ENCODE results near the gene NEU4. TPM values are rescaled to one million over a fixed set of nuclear protein-coding genes. Genes with fewer than 3 reads are reported as not detected.
"Not testable (repeated sequence)": the region's sequence is repeated elsewhere in the genome, so short reads cannot be mapped to it uniquely, and the experiment has no call there.

Gene NEU4
- total RNA-seq, 1 donor from 2014 or later, result 34.8 TPM

GRCh38 chr2:241833101-241833663 lies 24.2 kb downstream of the NEU4 start:
- no peak for DNase-seq (ENCODE audit: low spot score)

- not testable (repeated sequence) for DNase-seq (ENCODE audit: low spot score)
Observed at GRCh38 chr2:241833756-241834526, 24.9 kb downstream of the NEU4 start.

- no peak for DNase-seq (ENCODE audit: low spot score)
Observed at GRCh38 chr2:241834527-241835210, 25.7 kb downstream of the NEU4 start.

GRCh38 chr2:241835611-241836010 lies 26.6 kb downstream of the NEU4 start:
- no peak for DNase-seq (ENCODE audit: low spot score)

GRCh38 chr2:241836292-241836691 lies 27.3 kb downstream of the NEU4 start:
- DNase-seq (ENCODE audit: low spot score), result no peak

GRCh38 chr2:241837197-241837965 lies 28.4 kb downstream of the NEU4 start:
- no peak for DNase-seq (ENCODE audit: low spot score)

GRCh38 chr2:241841181-241842066 lies 32.4 kb downstream of the NEU4 start:
- no peak for DNase-seq (ENCODE audit: low spot score)

GRCh38 chr2:241842067-241842415 lies 33.0 kb downstream of the NEU4 start:
- DNase-seq (ENCODE audit: low spot score), result no peak

- DNase-seq (ENCODE audit: low spot score), result peak; percentile 55
Observed at GRCh38 chr2:241842620-241843211, 33.7 kb downstream of the NEU4 start.

- no peak for DNase-seq (ENCODE audit: low spot score)
Observed at GRCh38 chr2:241843321-241844065, 34.5 kb downstream of the NEU4 start.

GRCh38 chr2:241844066-241844728 lies 35.2 kb downstream of the NEU4 start:
- DNase-seq (ENCODE audit: low spot score), result peak; percentile 65

- DNase-seq (ENCODE audit: low spot score), result no peak
Observed at GRCh38 chr2:241844831-241845578, 36.0 kb downstream of the NEU4 start.

- DNase-seq (ENCODE audit: low spot score), result no peak
Observed at GRCh38 chr2:241846406-241846805, 37.4 kb downstream of the NEU4 start.

GRCh38 chr2:241848761-241849615 lies 40.0 kb downstream of the NEU4 start:
- no peak for DNase-seq (ENCODE audit: low spot score)

GRCh38 chr2:241849616-241850543 lies 40.9 kb downstream of the NEU4 start:
- no peak for DNase-seq (ENCODE audit: low spot score)

- DNase-seq (ENCODE audit: low spot score), result no peak
Observed at GRCh38 chr2:241850544-241851324, 41.7 kb downstream of the NEU4 start.
